Measurements from ENCODE around the gene ZNF331.

ZNF331 gene

DNA sequence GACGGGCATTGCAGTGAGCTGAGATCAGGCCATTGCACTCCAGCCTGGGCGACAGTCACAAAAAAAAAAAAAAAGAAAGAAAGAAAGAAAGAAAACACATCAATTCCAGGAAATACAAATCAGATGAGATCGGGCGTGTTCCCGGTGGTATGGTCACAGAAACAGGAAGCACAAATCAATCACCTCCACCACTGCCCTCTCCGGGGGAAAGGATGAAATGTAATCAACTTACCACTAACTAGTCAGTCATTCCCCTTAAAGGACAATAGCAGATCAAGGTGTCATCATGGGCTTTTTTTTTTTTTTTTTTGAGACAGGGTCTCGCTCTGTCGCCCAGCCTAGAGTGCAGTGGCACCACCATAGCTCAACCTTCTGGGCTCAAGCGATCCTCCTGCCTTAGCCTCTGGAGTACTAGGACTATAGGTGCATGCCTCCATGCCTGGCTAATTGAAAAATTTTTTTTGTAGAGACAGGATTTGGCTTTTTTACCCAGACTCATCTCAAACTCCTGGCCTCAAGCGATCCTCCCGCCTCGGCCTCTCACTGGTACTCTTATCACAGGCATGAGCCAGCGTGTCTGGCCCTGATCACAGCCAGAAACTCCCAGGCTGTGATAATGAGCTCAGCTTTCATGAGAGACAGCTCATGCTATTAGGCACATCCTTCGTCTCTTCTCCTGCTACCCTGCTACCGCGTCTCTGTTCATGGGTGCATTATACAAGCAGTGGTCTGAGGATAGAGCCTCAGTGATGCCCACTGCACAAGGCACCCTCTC lies 87.0 kb downstream of the ZNF331 start:
- H3K4me3 ChIP-seq (replicated peaks; ENCODE audit: insufficient read depth, low read length) = no peak overlapping the region
- H3K27ac ChIP-seq (replicated peaks) = no peak overlapping the region
- no peak for DNase-seq (ENCODE audit: low read depth in 1 of 2, low spot score in 1 of 2)
- H3K27me3 ChIP-seq (ENCODE audit: insufficient read depth, poor library complexity, severe bottlenecking) = no peaks in the 10 kb centered on the region
- TF ChIP-seq POLR2AphosphoS5 (IDR thresholded peaks at IDR 0.05; ENCODE audit: low read depth) (no peak), GABPA (IDR thresholded peaks at IDR 0.05; ENCODE audit: low read depth) (no peak), SPI1 (IDR thresholded peaks at IDR 0.05; ENCODE audit: borderline replicate concordance, low read depth) (no peak)
- TF ChIP-seq, protein P1, sequence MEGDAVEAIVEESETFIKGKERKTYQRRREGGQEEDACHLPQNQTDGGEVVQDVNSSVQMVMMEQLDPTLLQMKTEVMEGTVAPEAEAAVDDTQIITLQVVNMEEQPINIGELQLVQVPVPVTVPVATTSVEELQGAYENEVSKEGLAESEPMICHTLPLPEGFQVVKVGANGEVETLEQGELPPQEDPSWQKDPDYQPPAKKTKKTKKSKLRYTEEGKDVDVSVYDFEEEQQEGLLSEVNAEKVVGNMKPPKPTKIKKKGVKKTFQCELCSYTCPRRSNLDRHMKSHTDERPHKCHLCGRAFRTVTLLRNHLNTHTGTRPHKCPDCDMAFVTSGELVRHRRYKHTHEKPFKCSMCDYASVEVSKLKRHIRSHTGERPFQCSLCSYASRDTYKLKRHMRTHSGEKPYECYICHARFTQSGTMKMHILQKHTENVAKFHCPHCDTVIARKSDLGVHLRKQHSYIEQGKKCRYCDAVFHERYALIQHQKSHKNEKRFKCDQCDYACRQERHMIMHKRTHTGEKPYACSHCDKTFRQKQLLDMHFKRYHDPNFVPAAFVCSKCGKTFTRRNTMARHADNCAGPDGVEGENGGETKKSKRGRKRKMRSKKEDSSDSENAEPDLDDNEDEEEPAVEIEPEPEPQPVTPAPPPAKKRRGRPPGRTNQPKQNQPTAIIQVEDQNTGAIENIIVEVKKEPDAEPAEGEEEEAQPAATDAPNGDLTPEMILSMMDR (IDR thresholded peaks at IDR 0.05; ENCODE audit: insufficient read depth, low read length) = no peak
- TF ChIP-seq, protein P2, sequence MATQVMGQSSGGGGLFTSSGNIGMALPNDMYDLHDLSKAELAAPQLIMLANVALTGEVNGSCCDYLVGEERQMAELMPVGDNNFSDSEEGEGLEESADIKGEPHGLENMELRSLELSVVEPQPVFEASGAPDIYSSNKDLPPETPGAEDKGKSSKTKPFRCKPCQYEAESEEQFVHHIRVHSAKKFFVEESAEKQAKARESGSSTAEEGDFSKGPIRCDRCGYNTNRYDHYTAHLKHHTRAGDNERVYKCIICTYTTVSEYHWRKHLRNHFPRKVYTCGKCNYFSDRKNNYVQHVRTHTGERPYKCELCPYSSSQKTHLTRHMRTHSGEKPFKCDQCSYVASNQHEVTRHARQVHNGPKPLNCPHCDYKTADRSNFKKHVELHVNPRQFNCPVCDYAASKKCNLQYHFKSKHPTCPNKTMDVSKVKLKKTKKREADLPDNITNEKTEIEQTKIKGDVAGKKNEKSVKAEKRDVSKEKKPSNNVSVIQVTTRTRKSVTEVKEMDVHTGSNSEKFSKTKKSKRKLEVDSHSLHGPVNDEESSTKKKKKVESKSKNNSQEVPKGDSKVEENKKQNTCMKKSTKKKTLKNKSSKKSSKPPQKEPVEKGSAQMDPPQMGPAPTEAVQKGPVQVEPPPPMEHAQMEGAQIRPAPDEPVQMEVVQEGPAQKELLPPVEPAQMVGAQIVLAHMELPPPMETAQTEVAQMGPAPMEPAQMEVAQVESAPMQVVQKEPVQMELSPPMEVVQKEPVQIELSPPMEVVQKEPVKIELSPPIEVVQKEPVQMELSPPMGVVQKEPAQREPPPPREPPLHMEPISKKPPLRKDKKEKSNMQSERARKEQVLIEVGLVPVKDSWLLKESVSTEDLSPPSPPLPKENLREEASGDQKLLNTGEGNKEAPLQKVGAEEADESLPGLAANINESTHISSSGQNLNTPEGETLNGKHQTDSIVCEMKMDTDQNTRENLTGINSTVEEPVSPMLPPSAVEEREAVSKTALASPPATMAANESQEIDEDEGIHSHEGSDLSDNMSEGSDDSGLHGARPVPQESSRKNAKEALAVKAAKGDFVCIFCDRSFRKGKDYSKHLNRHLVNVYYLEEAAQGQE (IDR thresholded peaks at IDR 0.05; ENCODE audit: insufficient replicate concordance, low read depth) = no peak

DNA sequence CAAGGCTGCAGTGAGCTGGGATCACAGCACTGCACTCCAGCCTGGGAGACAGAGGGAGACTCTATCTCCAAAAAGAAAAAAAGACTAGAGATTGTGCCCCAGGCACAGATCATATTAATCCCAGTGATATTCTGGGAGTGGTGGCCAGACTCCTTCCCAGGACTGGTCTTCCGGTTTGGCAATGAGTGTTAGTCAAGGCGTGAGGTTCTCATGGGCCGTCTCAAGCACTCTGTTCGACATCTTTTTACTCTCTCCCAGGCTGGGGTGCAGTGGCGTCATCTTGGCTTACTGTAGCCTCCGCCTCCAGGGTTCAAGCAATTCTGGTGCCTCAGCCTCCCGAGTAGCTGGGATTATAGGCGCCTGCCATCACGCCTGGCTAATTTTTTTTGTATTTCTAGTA lies 88.5 kb downstream of the ZNF331 start:
- Histone ChIP-seq H3K27ac (replicated peaks) (no peak overlapping the region), H3K27me3 (ENCODE audit: insufficient read depth, poor library complexity, severe bottlenecking) (no peaks in the 10 kb centered on the region), H3K4me3 (replicated peaks; ENCODE audit: insufficient read depth, low read length) (no peak overlapping the region)
- DNase-seq (ENCODE audit: low read depth in 1 of 2, low spot score in 1 of 2) = no peak
- TF ChIP-seq GABPA (IDR thresholded peaks at IDR 0.05; ENCODE audit: low read depth) = no peak
- TF ChIP-seq, protein P1 (IDR thresholded peaks at IDR 0.05; ENCODE audit: insufficient read depth, low read length) = no peak
- TF ChIP-seq POLR2AphosphoS5 (IDR thresholded peaks at IDR 0.05; ENCODE audit: low read depth) = no peak
- TF ChIP-seq, protein P2 (IDR thresholded peaks at IDR 0.05; ENCODE audit: insufficient replicate concordance, low read depth) = no peak
- TF ChIP-seq SPI1 (IDR thresholded peaks at IDR 0.05; ENCODE audit: borderline replicate concordance, low read depth) = no peak

DNA sequence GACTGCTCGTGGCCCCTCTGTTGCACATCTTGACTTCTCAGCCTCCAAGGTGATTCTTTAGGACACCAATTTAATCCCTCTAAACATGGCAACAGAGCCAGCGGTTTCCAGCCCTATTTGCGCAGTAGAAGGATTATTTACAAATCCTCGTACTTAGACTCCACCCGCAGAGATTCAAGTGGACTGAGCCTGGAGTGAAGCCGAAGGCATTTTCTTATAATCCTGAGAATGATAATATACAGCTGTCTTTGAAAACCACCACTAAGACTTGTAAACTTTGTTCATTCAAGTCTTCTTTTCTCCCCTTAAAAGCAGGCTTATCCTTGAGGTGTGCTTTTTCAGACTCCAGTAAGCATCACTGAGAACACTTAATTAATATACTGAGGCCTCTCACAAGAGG lies 89.0 kb downstream of the ZNF331 start:
- no peaks in the 10 kb centered on the region for H3K27me3 ChIP-seq (ENCODE audit: insufficient read depth, poor library complexity, severe bottlenecking)
- H3K27ac ChIP-seq (replicated peaks) = no peak overlapping the region
- TF ChIP-seq POLR2AphosphoS5 (IDR thresholded peaks at IDR 0.05; ENCODE audit: low read depth) (no peak), SPI1 (IDR thresholded peaks at IDR 0.05; ENCODE audit: borderline replicate concordance, low read depth) (no peak), GABPA (IDR thresholded peaks at IDR 0.05; ENCODE audit: low read depth) (no peak)
- TF ChIP-seq, protein P2 (IDR thresholded peaks at IDR 0.05; ENCODE audit: insufficient replicate concordance, low read depth) = no peak
- TF ChIP-seq, protein P1 (IDR thresholded peaks at IDR 0.05; ENCODE audit: insufficient read depth, low read length) = no peak
- H3K4me3 ChIP-seq (replicated peaks; ENCODE audit: insufficient read depth, low read length) = no peak overlapping the region
- no peak for DNase-seq (ENCODE audit: low read depth in 1 of 2, low spot score in 1 of 2)

Measured in HL-60 (cell line).